LHCN-M2 (cell line): ENCODE data around the gene SYTL2. TPM values are rescaled to one million over a fixed set of nuclear protein-coding genes. Genes with fewer than 3 reads are reported as not detected.
A peak's percentile ranks its signal among the peaks of the same experiment; 100 is the strongest.
"Not testable (repeated sequence)": the region's sequence is repeated elsewhere in the genome, so short reads cannot be mapped to it uniquely, and the experiment has no call there.

Experiments used
- DNase-seq: peaks from one replicate; pipeline ENCODE4 v3.0.0-alpha.2; 2012; ENCODE audit warnings: low read depth
- total RNA-seq: library from RNA; depleted of rRNA; stranded (reverse); fragments of >200 nt; gene quantifications from 2 replicates; pipeline ENCODE4 v1.2.3, GENCODE V29; 2014

The SYTL2 gene
- total RNA-seq, 1 experiment from 2014 or later = 84.4 TPM

GRCh38 chr11:85798361-85798760 is 12.6 kb downstream of the SYTL2 start:
- no peak for DNase-seq

- DNase-seq = no peak
These were observed 15.0 kb downstream of the SYTL2 start for GRCh38 chr11:85795712-85796487.

- peak; percentile 19 for DNase-seq
These were observed 19.4 kb downstream of the SYTL2 start for GRCh38 chr11:85791409-85791990.

GRCh38 chr11:85787809-85788760 is 22.9 kb downstream of the SYTL2 start:
- DNase-seq = peak; percentile 94

- DNase-seq = no peak
These were observed 23.8 kb downstream of the SYTL2 start for GRCh38 chr11:85787168-85787567.

- no peak for DNase-seq
These were observed 26.3 kb downstream of the SYTL2 start for GRCh38 chr11:85784480-85785265.

GRCh38 chr11:85783758-85784157 is 27.2 kb downstream of the SYTL2 start:
- no peak for DNase-seq

- DNase-seq = not testable (repeated sequence)
These were observed 30.0 kb downstream of the SYTL2 start for GRCh38 chr11:85780780-85781517.

GRCh38 chr11:85779956-85780640 is 30.8 kb downstream of the SYTL2 start:
- DNase-seq = no peak

- not testable (repeated sequence) for DNase-seq
These were observed 33.4 kb downstream of the SYTL2 start for GRCh38 chr11:85777603-85777972.

- DNase-seq = no peak
These were observed 33.9 kb downstream of the SYTL2 start for GRCh38 chr11:85776951-85777602.

GRCh38 chr11:85774256-85775101 is 36.5 kb downstream of the SYTL2 start:
- DNase-seq = no peak

- peak; percentile 89 for DNase-seq
These were observed 38.2 kb downstream of the SYTL2 start for GRCh38 chr11:85772695-85773094.

- DNase-seq = no peak
These were observed 39.4 kb downstream of the SYTL2 start for GRCh38 chr11:85771568-85771967.

GRCh38 chr11:85769771-85770170 is 41.2 kb downstream of the SYTL2 start:
- no peak for DNase-seq

GRCh38 chr11:85768473-85769146 is 42.3 kb downstream of the SYTL2 start:
- no peak for DNase-seq

- no peak for DNase-seq
These were observed 43.5 kb downstream of the SYTL2 start for GRCh38 chr11:85767246-85767945.
